BE2C (cell line): ENCODE measurements around the gene KRT84.

Source experiments
- DNase-seq: peaks from one replicate; pipeline ENCODE4 v3.0.0-alpha.2; 2020
- H3K27me3 ChIP-seq: fragments of 250-450 bp; sonication (Bioruptor Pico); 2 replicates; pipeline ENCODE4 v1.5.1; 2020; ENCODE audit warnings: mild to moderate bottlenecking
- H3K36me3 ChIP-seq: fragments of 250-450 bp; sonication (Bioruptor Pico); 2 replicates; pipeline ENCODE4 v1.5.1; 2020; ENCODE audit warnings: mild to moderate bottlenecking
- H3K4me1 ChIP-seq: fragments of 250-450 bp; sonication (Bioruptor Pico); 2 replicates; pipeline ENCODE4 v1.5.1; 2020
- H3K4me3 ChIP-seq: 2 replicates; pipeline ENCODE4 v1.5.1; 2011; ENCODE audit warnings: low read depth, low read length
- H3K9me3 ChIP-seq: fragments of 250-450 bp; sonication (Bioruptor Pico); 2 replicates; pipeline ENCODE4 v1.5.1; 2020
- CTCF ChIP-seq: IDR thresholded peaks from 2 replicates; pipeline ENCODE4 v1.5.1; 2012; ENCODE audit warnings: mild to moderate bottlenecking, low read depth, low read length

KRT84 gene

DNA sequence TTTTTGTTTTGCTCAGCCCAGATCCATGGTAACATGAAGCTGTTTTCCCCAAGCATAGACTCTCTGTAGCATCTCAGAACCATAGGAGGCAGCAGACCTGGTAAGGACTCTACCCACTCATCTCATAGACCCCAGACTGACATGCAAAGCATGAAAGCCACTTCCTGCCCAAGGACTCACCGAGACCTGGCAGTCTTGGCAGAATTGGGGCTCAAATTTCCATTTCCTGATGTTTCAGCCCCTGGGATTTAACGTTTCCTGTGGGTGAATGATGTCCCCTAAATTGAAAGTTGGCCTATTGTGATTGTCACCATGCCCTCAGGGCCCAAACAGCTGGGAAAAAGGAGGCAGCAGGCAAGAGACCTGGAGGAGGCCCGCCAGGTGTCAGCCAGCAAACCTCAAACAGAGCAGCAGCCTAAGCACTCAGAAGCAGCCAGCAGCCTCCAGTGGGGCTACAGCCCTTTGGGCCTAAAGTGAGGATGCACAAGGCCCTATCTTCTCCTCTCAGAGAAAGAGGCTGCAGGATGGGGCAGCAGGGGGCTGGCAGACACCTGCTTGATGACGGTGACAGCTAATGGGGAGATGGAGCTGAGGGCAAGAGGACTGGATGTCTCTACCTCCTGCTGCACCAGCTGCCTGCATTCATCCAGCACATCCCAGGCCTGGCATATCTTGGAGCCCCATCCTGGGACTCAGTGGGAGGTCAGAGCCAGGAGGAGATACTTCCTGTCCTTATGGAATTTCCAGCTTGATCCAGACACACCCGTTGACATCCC lies 26.7 kb downstream of the KRT84 start:
- Histone ChIP-seq H3K4me1 (peaks cover 8% of the 10 kb centered on the region), H3K9me3 (no peaks in the 10 kb centered on the region), H3K36me3 (no peaks in the 10 kb centered on the region), H3K27me3 (peaks cover 29% of the 10 kb centered on the region), H3K4me3 (no peak overlapping the region)
- DNase-seq: no peak
- TF ChIP-seq CTCF: no peak

- Histone ChIP-seq H3K36me3 (no peaks in the 10 kb centered on the region), H3K27me3 (peaks cover 29% of the 10 kb centered on the region), H3K4me3 (no peak overlapping the region), H3K9me3 (no peaks in the 10 kb centered on the region), H3K4me1 (peaks cover 8% of the 10 kb centered on the region)
- DNase-seq: no peak
- no peak for TF ChIP-seq CTCF
These were observed 28.5 kb downstream of the KRT84 start for GRCh38 chr12:52356762-52357580.

- TF ChIP-seq CTCF: no peak
- H3K9me3 ChIP-seq: no peaks in the 10 kb centered on the region
- DNase-seq: no peak
- H3K27me3 ChIP-seq: peaks cover 31% of the 10 kb centered on the region
- no peak overlapping the region for H3K4me3 ChIP-seq
- peaks cover 8% of the 10 kb centered on the region for H3K4me1 ChIP-seq
- H3K36me3 ChIP-seq: no peaks in the 10 kb centered on the region
These were observed 29.3 kb downstream of the KRT84 start for GRCh38 chr12:52356031-52356761.

GRCh38 chr12:52355176-52355575 lies 30.3 kb downstream of the KRT84 start:
- Histone ChIP-seq H3K9me3 (no peaks in the 10 kb centered on the region), H3K36me3 (no peaks in the 10 kb centered on the region), H3K4me1 (peaks cover 8% of the 10 kb centered on the region), H3K27me3 (peaks cover 26% of the 10 kb centered on the region), H3K4me3 (no peak overlapping the region)
- no peak for DNase-seq
- no peak for TF ChIP-seq CTCF

- H3K27me3 ChIP-seq: peaks cover 23% of the 10 kb centered on the region
- no peak for TF ChIP-seq CTCF
These were observed 31.3 kb downstream of the KRT84 start for GRCh38 chr12:52354200-52354599.

More at GRCh38 chr12:52354200-52354599, 31.3 kb downstream of the KRT84 start:
- Histone ChIP-seq H3K36me3 (no peaks in the 10 kb centered on the region), H3K9me3 (no peaks in the 10 kb centered on the region), H3K4me1 (peaks cover 8% of the 10 kb centered on the region), H3K4me3 (no peak overlapping the region)
- DNase-seq: peak; percentile 57
